GM19455 (cell line): ENCODE data around the gene SLC50A1.
"Not testable (repeated sequence)": the region's sequence is repeated elsewhere in the genome, so short reads cannot be mapped to it uniquely, and the experiment has no call there.

Experiments
- ATAC-seq: cut with Tn5 transposase; IDR thresholded peaks from one replicate; pipeline ENCODE4 v1.9.1; 2021; ENCODE audit not compliant: unreplicated experiment

SLC50A1 gene

DNA sequence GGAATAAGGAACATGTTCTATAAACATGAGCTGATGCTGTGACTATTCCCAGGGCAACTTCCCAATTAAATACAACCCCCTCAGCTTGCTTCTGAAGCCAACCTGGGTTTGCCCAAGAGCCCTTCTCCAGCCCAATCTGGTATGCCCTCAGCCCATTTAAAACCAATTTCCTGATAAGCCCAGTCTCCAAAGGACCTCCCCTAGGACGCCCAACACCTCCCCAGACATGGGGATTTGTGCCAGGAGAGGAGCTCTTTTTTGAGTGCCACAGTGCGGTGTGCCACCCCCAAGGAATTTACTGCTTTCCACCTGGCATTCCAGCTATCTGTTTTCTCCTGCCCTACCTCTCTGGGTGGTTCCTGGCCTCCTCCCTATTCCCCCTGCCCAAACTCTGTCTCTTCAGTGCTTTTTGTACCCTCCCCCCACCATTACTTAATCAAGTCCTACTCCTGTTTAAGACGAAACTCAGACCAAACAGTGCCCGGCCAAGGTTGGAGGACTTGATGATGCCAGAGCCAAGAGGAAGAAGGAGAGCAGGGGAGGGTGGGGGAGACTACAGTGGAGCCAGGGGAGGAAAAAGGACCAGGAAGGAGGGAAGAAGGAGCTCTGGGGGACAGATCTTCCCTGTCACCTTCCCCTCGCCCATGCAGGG is 19.4 kb upstream of the SLC50A1 start:
- ATAC-seq: no peak

DNA sequence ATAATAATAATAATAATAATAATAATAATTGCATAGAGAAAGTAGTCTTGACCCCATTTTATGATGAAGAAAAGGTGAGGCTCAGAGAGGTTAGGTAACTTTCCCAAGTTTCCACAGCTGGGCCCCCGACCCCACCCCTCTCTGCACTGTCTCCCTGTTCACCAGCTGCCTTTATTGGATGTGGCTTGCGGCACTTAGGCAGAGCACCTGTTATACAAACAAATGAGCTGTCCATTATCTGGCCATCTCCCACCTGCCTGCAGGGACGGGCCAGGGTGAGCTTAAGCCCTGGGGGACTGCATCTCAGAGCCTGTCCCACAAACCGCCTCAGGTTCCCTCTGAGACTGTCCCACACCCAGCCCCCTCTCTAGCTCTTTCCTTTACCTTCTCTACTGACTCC is 18.0 kb upstream of the SLC50A1 start:
- ATAC-seq: no peak

DNA sequence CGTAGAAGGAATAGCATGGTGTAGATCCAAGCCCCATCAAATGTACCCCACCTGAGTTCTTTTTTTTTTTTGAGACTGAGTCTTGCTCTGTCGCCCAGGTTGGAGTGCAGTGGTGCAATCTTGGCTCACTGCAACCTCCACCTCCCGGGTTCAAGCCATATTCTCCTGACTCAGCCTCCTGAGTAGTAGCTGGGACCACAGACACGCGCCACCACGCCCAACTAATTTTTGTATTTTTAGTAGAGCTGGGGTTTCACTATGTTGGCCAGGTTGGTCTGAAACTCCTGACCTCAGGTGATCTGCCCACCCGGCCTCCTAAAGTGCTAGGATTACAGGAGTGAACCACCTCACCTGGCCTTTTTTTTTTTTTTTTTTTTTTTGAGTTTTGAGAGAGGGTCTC is 17.6 kb upstream of the SLC50A1 start:
- ATAC-seq: not testable (repeated sequence)

DNA sequence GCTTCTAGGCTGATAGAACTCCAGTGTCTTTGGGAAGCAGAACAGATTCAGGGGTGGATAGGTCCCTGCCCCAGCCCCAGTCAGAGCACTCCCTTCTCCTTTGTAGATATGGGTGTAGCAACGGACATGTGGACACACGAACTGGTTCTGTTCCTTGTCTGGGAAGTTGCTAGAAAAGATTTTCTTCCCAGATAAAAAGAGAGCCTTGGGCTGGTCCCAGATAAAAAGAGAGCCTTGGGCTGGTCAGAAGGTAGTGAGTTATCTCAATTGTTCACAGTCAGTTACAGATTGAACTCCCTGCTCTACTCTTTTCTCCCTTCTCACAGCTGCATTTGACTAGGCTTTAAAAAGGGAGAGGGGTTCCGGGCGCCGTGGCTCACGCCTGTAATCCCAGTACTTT is 15.4 kb upstream of the SLC50A1 start:
- ATAC-seq: no peak

DNA sequence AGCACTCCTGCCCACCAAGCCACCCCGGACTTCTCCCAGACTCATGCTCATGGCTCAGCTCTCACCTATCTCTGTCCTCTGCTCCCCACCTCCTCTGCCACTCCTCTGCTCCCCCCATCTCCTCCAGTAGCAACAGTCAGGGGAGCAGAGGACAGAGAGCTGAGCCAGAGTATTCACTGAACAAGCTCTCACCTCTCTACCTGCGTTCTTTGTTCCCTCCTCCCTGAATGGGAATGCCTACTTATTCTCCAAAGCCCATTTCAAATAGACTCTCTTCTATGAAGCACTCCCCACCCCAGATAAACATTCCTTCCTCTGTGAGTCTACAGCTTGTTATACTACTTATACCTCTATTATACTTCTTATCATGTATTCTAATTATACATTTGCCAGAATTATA is 14.4 kb upstream of the SLC50A1 start:
- no peak for ATAC-seq

DNA sequence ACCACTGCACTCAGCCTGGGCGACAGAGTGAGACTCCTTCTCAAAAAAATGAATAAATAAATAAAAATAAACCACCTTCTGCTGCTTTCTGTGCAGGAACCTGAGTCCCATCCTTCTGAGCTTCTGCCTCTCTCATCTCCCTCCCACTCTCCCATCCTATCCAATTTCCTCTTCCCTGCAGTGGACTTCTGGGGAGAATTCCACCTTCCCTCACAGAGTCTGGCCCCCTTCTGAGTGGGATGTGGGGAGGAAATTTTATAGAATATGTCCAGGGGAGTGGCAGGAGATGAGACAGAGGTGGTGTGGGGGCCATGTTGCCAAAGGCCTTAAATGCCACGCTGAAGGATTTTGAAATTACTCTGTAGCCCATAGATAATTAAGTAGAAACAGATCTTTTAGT is 13.3 kb upstream of the SLC50A1 start:
- ATAC-seq: no peak

DNA sequence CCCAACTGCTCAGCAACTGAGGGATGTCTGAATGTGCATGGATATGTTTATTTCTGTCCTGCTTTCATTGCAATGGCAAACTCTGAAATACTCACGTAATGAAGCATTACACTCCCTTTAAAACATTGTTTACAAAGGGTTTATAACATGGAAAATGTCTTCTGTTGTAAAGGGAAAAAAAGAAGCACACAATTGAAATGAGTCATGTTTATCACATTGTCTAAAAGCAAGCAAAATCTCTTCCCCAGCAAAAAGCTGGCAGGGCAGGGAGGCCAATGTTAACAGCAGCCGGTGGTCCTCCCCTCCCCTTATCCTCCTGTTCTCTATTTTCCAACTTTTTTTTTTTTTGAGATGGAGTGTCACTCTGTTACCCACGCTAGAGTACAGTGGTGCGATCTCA is 11.9 kb upstream of the SLC50A1 start:
- ATAC-seq: no peak

DNA sequence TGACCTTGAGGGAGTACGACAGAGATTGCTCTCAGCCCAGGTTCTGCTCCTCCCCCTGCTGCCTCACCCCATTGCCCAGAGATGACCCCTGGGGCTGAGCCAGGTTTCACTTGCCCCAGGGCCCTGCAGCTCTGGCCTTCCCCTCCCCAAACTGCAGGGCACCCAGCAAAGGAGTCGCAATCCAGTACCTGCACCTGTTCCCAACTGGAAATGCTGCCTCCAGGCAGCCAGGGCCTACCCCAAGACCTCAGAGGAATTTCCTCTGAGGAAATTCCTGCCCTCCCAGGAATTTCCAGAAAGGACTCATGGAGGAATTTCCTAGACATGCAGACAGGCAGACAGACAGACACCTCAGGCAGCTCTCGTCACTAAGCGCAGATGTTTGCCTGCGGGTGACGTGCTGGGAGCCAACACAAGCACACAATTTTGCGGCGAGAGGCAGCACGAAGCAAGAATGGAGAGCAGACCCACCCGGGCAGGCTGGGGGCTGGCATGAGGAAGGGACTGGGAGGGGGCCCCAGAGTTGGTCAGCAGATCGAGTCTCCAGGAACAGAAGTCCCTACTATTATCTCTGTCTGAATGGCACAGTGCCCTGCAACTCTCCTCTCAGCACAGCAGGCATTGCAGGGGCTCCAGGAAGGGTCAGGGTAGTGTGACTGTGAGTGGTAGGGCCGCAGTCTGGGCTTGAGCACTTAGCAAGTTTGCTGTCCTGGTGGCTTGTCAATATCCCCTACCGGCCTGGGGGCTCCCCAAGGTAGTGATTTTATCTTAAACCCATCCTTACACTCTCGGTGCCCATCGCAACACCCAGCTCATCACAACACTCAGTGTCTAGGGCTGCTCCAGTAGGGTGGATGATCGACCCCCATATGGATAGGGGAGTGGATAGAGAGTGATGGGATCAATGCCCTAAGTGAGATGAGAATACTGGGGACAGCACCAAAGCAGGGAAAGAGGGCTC is 10.9 kb upstream of the SLC50A1 start:
- ATAC-seq: no peak

DNA sequence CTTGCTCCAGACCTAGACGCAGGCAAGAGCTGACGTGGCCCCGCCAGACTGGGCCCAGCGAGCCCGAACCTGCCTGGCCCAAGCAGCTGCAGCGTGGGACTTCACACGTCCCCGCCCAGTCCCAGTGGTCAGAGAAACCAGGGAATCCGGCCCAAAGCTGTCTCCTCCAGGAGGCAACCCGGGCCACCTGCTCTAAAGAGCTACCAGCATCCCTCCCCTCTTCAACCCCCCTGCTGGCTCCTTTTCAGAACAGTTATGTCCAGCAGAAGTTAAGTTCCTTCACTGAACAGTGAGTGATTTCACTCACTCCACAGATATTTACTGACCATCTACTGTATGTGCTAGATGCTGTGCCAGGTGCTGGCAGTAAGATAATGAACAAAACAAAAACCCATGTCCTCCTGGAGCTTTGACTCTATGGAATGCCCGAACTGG is 10.1 kb upstream of the SLC50A1 start:
- no peak for ATAC-seq

DNA sequence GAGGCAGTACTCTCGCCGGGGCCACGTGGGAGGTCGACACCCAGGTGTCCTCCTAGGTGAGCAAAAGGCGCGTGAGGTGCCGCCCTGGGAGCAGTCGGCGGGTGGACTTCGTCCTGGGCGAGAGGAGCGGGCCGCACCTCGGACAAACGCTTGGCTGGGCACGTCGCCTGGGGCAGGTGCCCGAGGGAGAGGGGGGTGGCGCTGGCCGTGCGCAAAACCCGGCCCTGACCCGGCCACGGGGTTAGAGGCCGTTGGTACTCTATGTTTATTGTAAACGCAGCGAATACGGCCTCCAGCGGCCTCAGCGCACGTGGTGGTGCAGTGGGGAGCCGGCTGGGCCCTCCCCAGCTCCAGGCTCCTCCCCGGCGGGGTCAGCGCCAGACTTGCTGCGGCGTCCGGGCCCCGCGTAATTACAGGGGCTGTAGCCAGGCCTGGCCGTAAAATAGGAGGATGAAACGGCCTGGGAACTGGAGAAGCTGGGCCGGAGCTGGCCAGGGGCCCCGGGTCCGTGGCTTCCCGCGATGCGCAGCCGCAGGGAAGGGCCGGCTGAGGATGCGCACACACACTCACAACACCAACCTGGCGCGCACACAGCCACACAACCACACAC is 9.6 kb upstream of the SLC50A1 start:
- ATAC-seq: no peak

DNA sequence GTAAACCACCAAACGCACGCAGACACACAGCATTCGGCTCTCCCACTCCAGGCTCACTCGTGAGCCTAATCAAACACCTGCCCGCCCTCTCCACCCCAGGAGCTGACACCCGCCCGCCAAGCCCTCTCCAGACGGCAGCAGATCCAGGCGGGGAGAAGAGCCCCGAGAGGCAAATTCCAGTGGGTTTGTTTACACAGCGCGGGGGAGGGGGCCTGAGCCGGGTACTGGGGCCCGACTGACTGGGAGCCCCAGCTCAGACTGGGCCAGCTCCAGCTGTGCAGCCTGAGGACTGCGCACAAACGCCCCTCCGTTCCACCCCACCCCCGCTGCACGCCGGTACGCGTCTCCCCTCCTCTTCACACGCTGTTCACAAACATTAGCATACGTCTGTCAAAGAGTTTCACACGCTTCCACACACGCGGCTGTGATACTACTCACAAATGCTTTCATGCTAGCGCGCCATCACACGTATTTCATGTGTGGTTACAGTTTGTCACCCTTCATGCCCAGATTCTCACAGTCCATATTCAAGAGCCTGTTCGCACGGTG is 9.0 kb upstream of the SLC50A1 start:
- ATAC-seq: no peak

DNA sequence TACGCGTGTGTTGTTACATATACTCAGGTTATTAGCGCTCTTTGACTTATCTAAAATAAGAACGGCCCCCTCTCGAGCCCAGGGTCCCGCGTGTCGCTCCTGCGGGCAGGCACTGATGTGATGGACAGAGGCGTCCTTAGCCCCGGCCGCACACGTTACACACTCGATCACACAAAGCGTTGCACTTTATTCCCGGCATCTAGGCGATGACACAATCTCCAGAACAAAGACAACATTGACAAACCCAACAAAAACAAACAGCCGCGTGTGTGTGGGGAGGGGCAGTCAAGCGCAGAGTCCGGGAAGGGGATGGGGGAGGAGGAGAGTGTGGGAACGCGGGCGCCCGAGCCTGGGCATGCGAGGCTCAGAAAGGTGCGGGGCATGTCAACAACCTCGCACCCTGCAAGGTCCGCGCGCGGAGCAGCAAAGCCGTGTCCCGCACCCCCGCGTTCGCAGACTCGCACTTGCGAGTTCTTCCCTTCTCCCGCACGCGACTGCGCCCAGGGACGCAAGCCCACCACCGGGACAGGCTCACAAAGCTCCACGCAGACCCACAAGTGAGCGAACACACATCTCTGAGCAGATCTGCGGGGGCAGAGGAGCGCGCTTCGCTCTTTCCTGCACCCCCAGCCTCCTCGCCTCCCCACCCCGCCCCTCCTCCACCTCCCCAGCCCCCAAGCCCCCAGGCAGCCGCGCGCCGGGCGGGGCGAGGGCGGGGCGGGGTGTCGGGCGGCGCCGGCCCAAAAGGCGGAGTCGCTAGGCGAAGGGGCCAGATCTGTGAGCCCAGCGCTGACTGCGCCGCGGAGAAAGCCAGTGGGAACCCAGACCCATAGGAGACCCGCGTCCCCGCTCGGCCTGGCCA is 8.3 kb upstream of the SLC50A1 start, which contains the start of gene EFNA1:
Gene EFNA1 (plus strand): TSS at position 772 of the 862 bp plus-strand sequence. CDS start 102 bp downstream, outside the sequence.
- no peak for ATAC-seq

DNA sequence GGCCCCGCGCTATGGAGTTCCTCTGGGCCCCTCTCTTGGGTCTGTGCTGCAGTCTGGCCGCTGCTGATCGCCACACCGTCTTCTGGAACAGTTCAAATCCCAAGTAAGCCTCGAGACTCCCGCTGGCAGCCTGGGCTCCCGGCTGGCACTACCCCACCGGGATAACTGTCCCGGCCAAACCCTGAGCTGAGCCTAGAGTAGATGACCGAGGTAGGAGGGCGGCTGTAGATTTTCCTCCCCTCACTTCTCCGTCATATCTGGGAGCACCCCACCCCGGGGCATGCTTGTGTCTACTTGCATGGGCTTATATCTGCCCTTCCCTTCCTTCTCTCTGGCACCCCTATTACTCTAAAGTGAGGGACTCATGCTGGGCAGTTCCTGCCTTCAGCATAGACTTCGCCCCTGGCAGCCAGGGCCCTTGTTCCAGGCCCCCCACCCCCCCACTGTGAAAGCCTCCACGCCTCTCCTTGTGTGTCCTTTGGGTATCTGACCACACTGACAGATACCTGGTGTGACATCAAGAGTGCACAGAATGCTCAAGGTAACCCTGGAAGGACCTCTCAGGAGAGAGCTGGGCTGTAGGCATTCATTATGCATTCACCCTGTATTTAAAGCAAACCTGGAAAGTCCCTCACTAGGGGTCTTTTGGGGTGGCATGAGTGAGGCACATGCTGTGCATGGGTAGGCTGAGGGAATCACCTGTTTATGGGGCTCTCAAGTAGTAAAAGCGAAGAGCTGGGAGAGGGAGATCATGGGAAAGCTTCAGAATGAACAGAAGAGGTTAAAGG is 7.5 kb upstream of the SLC50A1 start:
- no peak for ATAC-seq

DNA sequence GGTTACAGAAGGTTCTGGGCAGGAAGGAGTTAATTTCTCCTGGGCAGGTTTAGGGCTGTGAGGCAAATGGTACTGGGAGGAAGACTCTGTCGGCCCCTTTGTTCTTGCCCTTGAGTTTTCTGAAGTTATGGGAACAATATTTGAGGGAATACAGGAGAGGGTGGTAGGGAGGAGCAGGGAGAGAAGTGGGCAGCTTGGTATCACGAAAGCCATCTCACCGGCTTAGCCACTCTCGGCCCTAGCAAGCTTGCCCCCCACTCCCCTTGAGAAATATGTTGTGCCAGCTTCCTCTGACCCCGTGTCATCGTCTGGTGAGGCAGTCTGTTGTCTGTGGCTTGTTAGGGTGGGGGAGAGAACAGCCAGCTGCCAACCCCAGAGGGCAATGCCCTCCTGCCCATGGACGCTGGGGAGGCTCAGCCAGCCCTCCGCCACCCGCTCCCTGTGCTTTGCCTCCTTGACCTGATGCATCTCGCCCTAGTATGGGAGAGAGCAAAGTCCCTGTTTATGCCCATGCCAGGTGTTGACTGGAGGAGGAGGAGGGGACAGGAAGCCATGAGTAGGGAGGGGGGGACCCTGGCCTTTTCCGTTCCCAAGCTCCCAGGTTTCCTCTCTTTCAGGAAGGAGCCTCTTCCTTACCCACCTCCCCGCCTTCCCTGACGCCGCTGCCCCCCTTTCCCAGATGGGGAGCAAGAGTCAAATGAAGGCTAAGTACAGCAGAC is 6.7 kb upstream of the SLC50A1 start:
- no peak for ATAC-seq

DNA sequence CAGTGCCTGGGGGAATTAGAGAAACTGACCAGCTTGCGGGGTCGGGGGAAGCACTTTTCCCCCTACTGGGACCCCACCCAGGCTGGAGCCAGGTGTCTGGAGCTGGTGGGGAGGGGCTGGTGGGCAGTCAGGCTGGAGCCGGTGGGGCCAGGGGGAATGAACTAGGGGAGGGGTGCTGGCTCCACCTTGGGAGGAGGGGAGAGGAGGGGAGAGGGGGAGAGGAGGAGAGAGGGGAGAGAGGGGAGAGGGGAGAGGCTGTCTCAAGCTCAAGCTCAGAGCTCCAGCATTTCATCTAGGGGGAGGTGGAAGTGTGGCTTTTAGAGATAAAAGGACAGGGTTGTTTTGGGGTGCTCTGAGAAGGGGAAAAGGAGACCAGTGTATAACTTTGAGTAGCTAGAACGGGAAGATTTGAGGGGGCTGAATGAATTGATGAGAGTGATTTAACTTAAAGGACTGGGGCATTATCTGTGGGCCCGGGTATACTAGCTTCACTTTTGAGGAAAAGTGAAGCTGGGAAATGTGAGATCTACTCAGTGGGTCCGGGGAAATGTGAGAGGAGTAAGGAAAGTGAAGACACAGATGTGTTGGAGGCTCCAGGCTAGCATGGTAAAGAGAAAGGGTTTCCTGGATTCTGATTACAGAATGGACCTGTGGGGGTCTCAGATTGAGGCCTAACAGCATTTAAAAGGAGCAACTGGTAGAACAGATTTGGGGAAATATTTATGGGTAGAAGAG is 5.2 kb upstream of the SLC50A1 start:
- ATAC-seq: no peak

DNA sequence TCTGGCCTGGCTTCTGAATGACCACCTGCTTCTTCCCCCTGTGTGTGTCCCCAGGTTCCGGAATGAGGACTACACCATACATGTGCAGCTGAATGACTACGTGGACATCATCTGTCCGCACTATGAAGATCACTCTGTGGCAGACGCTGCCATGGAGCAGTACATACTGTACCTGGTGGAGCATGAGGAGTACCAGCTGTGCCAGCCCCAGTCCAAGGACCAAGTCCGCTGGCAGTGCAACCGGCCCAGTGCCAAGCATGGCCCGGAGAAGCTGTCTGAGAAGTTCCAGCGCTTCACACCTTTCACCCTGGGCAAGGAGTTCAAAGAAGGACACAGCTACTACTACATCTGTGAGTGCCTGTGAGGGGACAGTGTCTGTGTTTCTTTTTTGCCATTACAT is 4.4 kb upstream of the SLC50A1 start:
- no peak for ATAC-seq

DNA sequence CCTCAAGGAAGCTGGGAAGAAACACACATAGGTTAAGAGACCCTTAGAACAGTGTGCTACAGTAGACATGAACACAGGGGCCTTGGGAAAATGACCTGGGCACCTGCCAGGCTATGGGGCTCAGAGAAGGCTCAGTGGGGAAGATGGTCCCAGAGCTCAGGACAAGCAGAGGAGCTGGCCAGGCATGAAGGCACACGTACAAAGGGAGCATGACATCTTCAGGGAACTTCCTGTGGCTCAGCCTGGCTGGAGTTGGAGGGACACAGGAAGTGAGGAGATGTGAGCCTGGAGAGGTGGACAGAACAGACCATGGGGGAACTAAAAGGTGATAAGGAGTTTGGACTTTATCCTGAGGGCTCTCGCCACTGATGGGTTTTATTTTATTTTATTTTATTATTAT is 3.8 kb upstream of the SLC50A1 start:
- ATAC-seq: no peak

DNA sequence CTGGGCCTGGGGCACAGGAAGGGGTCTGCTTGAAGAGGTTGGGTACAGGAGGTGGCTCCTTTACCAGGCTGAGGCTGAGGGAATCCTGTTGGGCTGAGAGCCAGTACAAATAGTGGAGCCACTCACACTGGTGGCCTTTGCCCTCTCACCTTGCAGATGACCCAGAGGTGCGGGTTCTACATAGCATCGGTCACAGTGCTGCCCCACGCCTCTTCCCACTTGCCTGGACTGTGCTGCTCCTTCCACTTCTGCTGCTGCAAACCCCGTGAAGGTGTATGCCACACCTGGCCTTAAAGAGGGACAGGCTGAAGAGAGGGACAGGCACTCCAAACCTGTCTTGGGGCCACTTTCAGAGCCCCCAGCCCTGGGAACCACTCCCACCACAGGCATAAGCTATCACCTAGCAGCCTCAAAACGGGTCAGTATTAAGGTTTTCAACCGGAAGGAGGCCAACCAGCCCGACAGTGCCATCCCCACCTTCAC is 1.8 kb upstream of the SLC50A1 start:
- ATAC-seq: no peak
